ENCODE data around the gene ANKRD33B. TPM values are rescaled to one million over a fixed set of nuclear protein-coding genes. Genes with fewer than 3 reads are reported as not detected.

Gene ANKRD33B
- total and polyA plus RNA-seq, 9 donors: 1.1 to 1.9 (median 1.5) TPM

- WGBS (ENCODE audit: insufficient coverage): 54% methylated on average over 10 of the region's 18 CpGs
- Histone ChIP-seq H3K27me3 (ENCODE audit: control insufficient read depth, insufficient read depth, low read length) (peaks cover 12% of the 10 kb centered on the region), H3K27ac (ENCODE audit: low read length) (peak overlapping the region; percentile 57), H3K36me3 (ENCODE audit: control insufficient read depth, insufficient read depth, low read length) (no peaks in the 10 kb centered on the region), H3K9me3 (replicated peaks; ENCODE audit: control insufficient read depth, low read depth, low read length) (no peaks in the 10 kb centered on the region), H3K4me3 (ENCODE audit: low read length) (no peak overlapping the region), H3K4me1 (ENCODE audit: control insufficient read depth, insufficient read depth, low read length) (peaks cover 9% of the 10 kb centered on the region)
- peak; percentile 78 for DNase-seq
Measured at GRCh38 chr5:10577371-10578292, 13.8 kb downstream of the ANKRD33B start.

- H3K27me3 ChIP-seq (ENCODE audit: control insufficient read depth, insufficient read depth, low read length): peaks cover 12% of the 10 kb centered on the region
- no peak overlapping the region for H3K4me3 ChIP-seq (ENCODE audit: low read length)
- no peaks in the 10 kb centered on the region for H3K36me3 ChIP-seq (ENCODE audit: control insufficient read depth, insufficient read depth, low read length)
- H3K9me3 ChIP-seq (replicated peaks; ENCODE audit: control insufficient read depth, low read depth, low read length): no peaks in the 10 kb centered on the region
- DNase-seq: no peak
- WGBS (ENCODE audit: insufficient coverage): no CpG with 5 or more reads among the region's 1 CpG
- H3K4me1 ChIP-seq (ENCODE audit: control insufficient read depth, insufficient read depth, low read length): peaks cover 10% of the 10 kb centered on the region
- no peak overlapping the region for H3K27ac ChIP-seq (ENCODE audit: low read length)
Measured at GRCh38 chr5:10578293-10578665, 14.4 kb downstream of the ANKRD33B start.

- no CpG with 5 or more reads among the region's 6 CpGs for WGBS (ENCODE audit: insufficient coverage)
- no peak for DNase-seq
Measured at GRCh38 chr5:10578869-10579268, 15.0 kb downstream of the ANKRD33B start.

GRCh38 chr5:10579536-10580521 is 16.0 kb downstream of the ANKRD33B start:
- DNase-seq: no peak
- Histone ChIP-seq H3K4me3 (ENCODE audit: low read length) (no peak overlapping the region), H3K36me3 (ENCODE audit: control insufficient read depth, insufficient read depth, low read length) (no peaks in the 10 kb centered on the region), H3K9me3 (replicated peaks; ENCODE audit: control insufficient read depth, low read depth, low read length) (no peaks in the 10 kb centered on the region), H3K4me1 (ENCODE audit: control insufficient read depth, insufficient read depth, low read length) (peaks cover 21% of the 10 kb centered on the region), H3K27me3 (ENCODE audit: control insufficient read depth, insufficient read depth, low read length) (peaks cover 12% of the 10 kb centered on the region), H3K27ac (ENCODE audit: low read length) (no peak overlapping the region)
- 77% methylated on average over 5 of the region's 8 CpGs for whole genome bisulfite sequencing (ENCODE audit: insufficient coverage)

More at GRCh38 chr5:10578869-10579268, 15.0 kb downstream of the ANKRD33B start:
- no peaks in the 10 kb centered on the region for H3K9me3 ChIP-seq (replicated peaks; ENCODE audit: control insufficient read depth, low read depth, low read length)
- H3K4me1 ChIP-seq (ENCODE audit: control insufficient read depth, insufficient read depth, low read length): peaks cover 15% of the 10 kb centered on the region
- H3K27me3 ChIP-seq (ENCODE audit: control insufficient read depth, insufficient read depth, low read length): peaks cover 12% of the 10 kb centered on the region
- no peak overlapping the region for H3K27ac ChIP-seq (ENCODE audit: low read length)
- no peak overlapping the region for H3K4me3 ChIP-seq (ENCODE audit: low read length)
- no peaks in the 10 kb centered on the region for H3K36me3 ChIP-seq (ENCODE audit: control insufficient read depth, insufficient read depth, low read length)

GRCh38 chr5:10580531-10581423 is 16.9 kb downstream of the ANKRD33B start:
- WGBS (ENCODE audit: insufficient coverage): 82% methylated on average over 5 of the region's 9 CpGs
- no peaks in the 10 kb centered on the region for H3K36me3 ChIP-seq (ENCODE audit: control insufficient read depth, insufficient read depth, low read length)
- no peak for DNase-seq
- H3K27me3 ChIP-seq (ENCODE audit: control insufficient read depth, insufficient read depth, low read length): peaks cover 8% of the 10 kb centered on the region
- H3K9me3 ChIP-seq (replicated peaks; ENCODE audit: control insufficient read depth, low read depth, low read length): no peaks in the 10 kb centered on the region
- peaks cover 21% of the 10 kb centered on the region for H3K4me1 ChIP-seq (ENCODE audit: control insufficient read depth, insufficient read depth, low read length)
- H3K27ac ChIP-seq (ENCODE audit: low read length): no peak overlapping the region
- H3K4me3 ChIP-seq (ENCODE audit: low read length): no peak overlapping the region

- no peak for DNase-seq
- H3K27ac ChIP-seq (ENCODE audit: low read length): no peak overlapping the region
- H3K4me3 ChIP-seq (ENCODE audit: low read length): no peak overlapping the region
- peaks cover 6% of the 10 kb centered on the region for H3K27me3 ChIP-seq (ENCODE audit: control insufficient read depth, insufficient read depth, low read length)
- 83% methylated on average over 2 of the region's 2 CpGs for WGBS (ENCODE audit: insufficient coverage)
- H3K36me3 ChIP-seq (ENCODE audit: control insufficient read depth, insufficient read depth, low read length): no peaks in the 10 kb centered on the region
- H3K4me1 ChIP-seq (ENCODE audit: control insufficient read depth, insufficient read depth, low read length): peaks cover 21% of the 10 kb centered on the region
- no peaks in the 10 kb centered on the region for H3K9me3 ChIP-seq (replicated peaks; ENCODE audit: control insufficient read depth, low read depth, low read length)
Measured at GRCh38 chr5:10581424-10581748, 17.5 kb downstream of the ANKRD33B start.

GRCh38 chr5:10581867-10582511 is 18.1 kb downstream of the ANKRD33B start:
- WGBS (ENCODE audit: insufficient coverage): 66% methylated on average over 5 of the region's 7 CpGs
- Histone ChIP-seq H3K27ac (ENCODE audit: low read length) (no peak overlapping the region), H3K36me3 (ENCODE audit: control insufficient read depth, insufficient read depth, low read length) (no peaks in the 10 kb centered on the region), H3K9me3 (replicated peaks; ENCODE audit: control insufficient read depth, low read depth, low read length) (no peaks in the 10 kb centered on the region), H3K27me3 (ENCODE audit: control insufficient read depth, insufficient read depth, low read length) (peaks cover 4% of the 10 kb centered on the region), H3K4me1 (ENCODE audit: control insufficient read depth, insufficient read depth, low read length) (peaks cover 21% of the 10 kb centered on the region), H3K4me3 (ENCODE audit: low read length) (no peak overlapping the region)
- no peak for DNase-seq

GRCh38 chr5:10582512-10582897 is 18.6 kb downstream of the ANKRD33B start:
- Histone ChIP-seq H3K4me3 (ENCODE audit: low read length) (no peak overlapping the region), H3K27me3 (ENCODE audit: control insufficient read depth, insufficient read depth, low read length) (peaks cover 4% of the 10 kb centered on the region), H3K27ac (ENCODE audit: low read length) (no peak overlapping the region), H3K36me3 (ENCODE audit: control insufficient read depth, insufficient read depth, low read length) (no peaks in the 10 kb centered on the region), H3K4me1 (ENCODE audit: control insufficient read depth, insufficient read depth, low read length) (peaks cover 18% of the 10 kb centered on the region), H3K9me3 (replicated peaks; ENCODE audit: control insufficient read depth, low read depth, low read length) (no peaks in the 10 kb centered on the region)
- WGBS (ENCODE audit: insufficient coverage): 92% methylated on average over 8 of the region's 8 CpGs
- DNase-seq: no peak

Measured in muscle of leg (tissue), 11 donors.